AG04450 (cell line): Measurements from ENCODE around the gene PIK3R3. TPM values are rescaled to one million over a fixed set of nuclear protein-coding genes. Genes with fewer than 3 reads are reported as not detected.
A peak's percentile ranks its signal among the peaks of the same experiment; 100 is the strongest.

Source experiments
- CTCF ChIA-PET: fragments of 300-600, 350-600 bp; formaldehyde crosslinking; extraction: SDS; loops from one replicate; lab custom pipeline; 2022; ENCODE audit warnings: antibody characterized with exemption, inconsistent platforms; lab: Charles Lee
- POLR2A ChIA-PET: fragments of 350-600 bp; formaldehyde crosslinking; extraction: SDS; loops from one replicate; lab custom pipeline; 2021; ENCODE audit warnings: antibody characterized with exemption, inconsistent platforms; lab: Yijun Ruan, JAX
- DNase-seq: peaks from one replicate; pipeline ENCODE4 v3.0.0-alpha.2; 2011; ENCODE audit warnings: low read depth, low spot score
- H3K27ac ChIP-seq: one replicate; pipeline ENCODE4 v1.5.1; 2012; ENCODE audit warnings: low read depth, low read length, control low read depth
- H3K27me3 ChIP-seq: one replicate; pipeline ENCODE4 v1.6.0; 2012; ENCODE audit warnings: low read length; ENCODE audit not compliant: control insufficient read depth, insufficient read depth
- H3K4me3 ChIP-seq: 2 replicates; pipeline ENCODE4 v1.5.1; 2011; ENCODE audit warnings: mild to moderate bottlenecking, low read depth, low read length, control low read depth
- H3K9me3 ChIP-seq: 2 replicates; pipeline ENCODE4 v1.5.1; 2012; ENCODE audit warnings: low read length; ENCODE audit not compliant: control insufficient read depth, insufficient read depth
- polyA plus RNA-seq: library from polyadenylated mRNA; depleted of rRNA; stranded (reverse); fragments of >200 nt; gene quantifications from 2 replicates; pipeline ENCODE4 v1.2.3, GENCODE V29; 2011
- TF ChIP-seq, protein P1 (sequence below): IDR thresholded peaks from 2 replicates; pipeline ENCODE4 v1.5.1; 2011; ENCODE audit warnings: low read depth, low read length, control low read depth, inconsistent platforms

PIK3R3 gene
- polyA plus RNA-seq, 1 experiment, result 14.5 TPM

GRCh38 chr1:46157916-46158311 is 25.5 kb upstream of the PIK3R3 start:
- ChIA-PET POLR2A (no interaction called here), CTCF (no interaction called here)

DNA sequence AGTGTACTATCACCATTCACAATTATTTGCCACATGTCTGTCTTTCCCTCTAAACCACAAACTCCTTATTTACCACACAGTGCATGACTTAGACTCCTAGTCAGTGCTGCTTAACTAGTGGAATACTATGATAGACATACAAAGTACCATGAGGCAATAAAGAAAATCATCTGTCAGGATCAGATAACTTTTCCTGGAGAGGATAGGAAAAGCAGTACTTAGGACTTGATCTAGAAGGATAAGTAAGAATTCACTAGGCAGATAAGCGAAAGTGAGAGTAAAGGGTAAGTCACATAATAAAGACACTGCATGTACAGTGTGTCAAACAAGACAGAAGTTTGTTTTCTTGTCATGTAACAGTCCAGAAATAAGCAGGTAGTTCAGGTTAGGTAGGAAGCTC is 21.3 kb upstream of the PIK3R3 start:
- POLR2A ChIA-PET, result no interaction called here
- CTCF ChIA-PET, result interaction anchor here (1.0 kb wide), 1 partner anchor 92 kb away, joined by 3 read pairs; no protein-coding TSS in a partner anchor
- TF ChIP-seq, protein P1, sequence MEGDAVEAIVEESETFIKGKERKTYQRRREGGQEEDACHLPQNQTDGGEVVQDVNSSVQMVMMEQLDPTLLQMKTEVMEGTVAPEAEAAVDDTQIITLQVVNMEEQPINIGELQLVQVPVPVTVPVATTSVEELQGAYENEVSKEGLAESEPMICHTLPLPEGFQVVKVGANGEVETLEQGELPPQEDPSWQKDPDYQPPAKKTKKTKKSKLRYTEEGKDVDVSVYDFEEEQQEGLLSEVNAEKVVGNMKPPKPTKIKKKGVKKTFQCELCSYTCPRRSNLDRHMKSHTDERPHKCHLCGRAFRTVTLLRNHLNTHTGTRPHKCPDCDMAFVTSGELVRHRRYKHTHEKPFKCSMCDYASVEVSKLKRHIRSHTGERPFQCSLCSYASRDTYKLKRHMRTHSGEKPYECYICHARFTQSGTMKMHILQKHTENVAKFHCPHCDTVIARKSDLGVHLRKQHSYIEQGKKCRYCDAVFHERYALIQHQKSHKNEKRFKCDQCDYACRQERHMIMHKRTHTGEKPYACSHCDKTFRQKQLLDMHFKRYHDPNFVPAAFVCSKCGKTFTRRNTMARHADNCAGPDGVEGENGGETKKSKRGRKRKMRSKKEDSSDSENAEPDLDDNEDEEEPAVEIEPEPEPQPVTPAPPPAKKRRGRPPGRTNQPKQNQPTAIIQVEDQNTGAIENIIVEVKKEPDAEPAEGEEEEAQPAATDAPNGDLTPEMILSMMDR, result no peak
- Histone ChIP-seq H3K9me3 (no peaks in the 10 kb centered on the region), H3K4me3 (no peak overlapping the region), H3K27ac (no peak overlapping the region), H3K27me3 (no peaks in the 10 kb centered on the region)
- no peak for DNase-seq

More at GRCh38 chr1:46157916-46158311, 25.5 kb upstream of the PIK3R3 start:
- Histone ChIP-seq H3K4me3 (no peak overlapping the region), H3K27ac (no peak overlapping the region), H3K9me3 (no peaks in the 10 kb centered on the region), H3K27me3 (peaks cover 8% of the 10 kb centered on the region)
- DNase-seq, result no peak
- TF ChIP-seq, protein P1, result no peak

GRCh38 chr1:46153228-46153627 is 20.8 kb upstream of the PIK3R3 start:
- H3K9me3 ChIP-seq, result no peaks in the 10 kb centered on the region
- CTCF ChIA-PET, result no interaction called here
- no peak for DNase-seq

GRCh38 chr1:46152016-46152415 is 19.6 kb upstream of the PIK3R3 start:
- ChIA-PET POLR2A (interaction anchor here (0.6 to 0.7 kb wide), 3 partner anchors 14 to 25 kb away, joined by 3 to 5 read pairs (median 3); no protein-coding TSS in a partner anchor), CTCF (interaction anchor here (1.2 kb wide), 1 partner anchor 114 kb away, joined by 4 read pairs; no protein-coding TSS in a partner anchor)
- Histone ChIP-seq H3K27me3 (peaks cover under 1% of the 10 kb centered on the region), H3K4me3 (no peak overlapping the region), H3K9me3 (no peaks in the 10 kb centered on the region), H3K27ac (no peak overlapping the region)
- TF ChIP-seq, protein P1, result no peak
- DNase-seq, result peak; percentile 61

More at GRCh38 chr1:46153228-46153627, 20.8 kb upstream of the PIK3R3 start:
- POLR2A ChIA-PET, result no interaction called here
- no peaks in the 10 kb centered on the region for H3K27me3 ChIP-seq
- no peak overlapping the region for H3K4me3 ChIP-seq
- TF ChIP-seq, protein P1, result no peak
- H3K27ac ChIP-seq, result no peak overlapping the region

DNA sequence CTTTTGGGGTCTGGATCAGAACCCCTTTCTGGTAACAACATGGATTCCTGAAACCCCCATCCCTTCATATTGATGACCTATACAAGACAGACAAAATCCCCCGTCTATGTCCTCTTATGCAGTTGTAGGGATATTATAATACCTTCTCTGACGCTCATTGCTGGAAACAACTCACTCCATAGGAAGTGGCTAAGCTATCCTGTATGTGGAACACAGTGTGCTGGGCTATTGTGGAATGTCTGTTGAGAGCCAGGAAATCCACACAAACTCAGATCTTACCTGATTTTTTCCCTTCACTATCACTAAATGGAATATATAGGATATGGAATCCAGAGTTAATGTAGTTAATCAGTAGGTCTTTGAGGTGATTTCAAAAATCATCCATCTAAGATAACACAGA is 17.7 kb upstream of the PIK3R3 start:
- POLR2A ChIA-PET, result no interaction called here
- no peak for DNase-seq
- no peaks in the 10 kb centered on the region for H3K9me3 ChIP-seq
- H3K27me3 ChIP-seq, result peaks cover 4% of the 10 kb centered on the region
- CTCF ChIA-PET, result interaction anchor here (0.6 kb wide), 1 partner anchor 45 kb away, joined by 3 read pairs; no protein-coding TSS in a partner anchor
- no peak overlapping the region for H3K4me3 ChIP-seq
- TF ChIP-seq, protein P1, result no peak
- H3K27ac ChIP-seq, result no peak overlapping the region
